HepG2 (cell line): Measurements from ENCODE around the gene CENATAC. TPM values are rescaled to one million over a fixed set of nuclear protein-coding genes. Genes with fewer than 3 reads are reported as not detected.

Experiments used
- ARID5B ChIP-seq: IDR thresholded peaks from 2 replicates; pipeline ENCODE4 v1.4.0; 2020; ENCODE audit warnings: mild to moderate bottlenecking, missing genetic modification reagents
- E2F2 ChIP-seq: sonication (generic); formaldehyde crosslinking; IDR thresholded peaks from 2 replicates; pipeline ENCODE4 v1.4.0; 2020; ENCODE audit warnings: missing genetic modification reagents, borderline replicate concordance
- EED ChIP-seq: sonication (generic); formaldehyde crosslinking; IDR thresholded peaks from 2 replicates; pipeline ENCODE4 v1.5.0; 2020; ENCODE audit warnings: mild to moderate bottlenecking, missing genetic modification reagents
- FOSL1 ChIP-seq: sonication (generic); formaldehyde crosslinking; IDR thresholded peaks from 2 replicates; pipeline ENCODE4 v1.9.0; 2021; ENCODE audit warnings: missing genetic modification reagents, borderline replicate concordance
- HOXA7 ChIP-seq: sonication (generic); formaldehyde crosslinking; IDR thresholded peaks from 2 replicates; pipeline ENCODE4 v1.8.1; 2022; ENCODE audit warnings: mild to moderate bottlenecking, missing genetic modification reagents, moderate library complexity
- MAF1 ChIP-seq: sonication (generic); formaldehyde crosslinking; IDR thresholded peaks from 2 replicates; pipeline ENCODE4 v1.5.0; 2020; ENCODE audit warnings: missing genetic modification reagents, borderline replicate concordance
- MAFK ChIP-seq, 2 experiments: IDR thresholded peaks in 1 of 2; conservative IDR thresholded peaks in 1 of 2; 2 replicates each; pipeline ENCODE4 v1.6.1; 2011; ENCODE audit warnings: improper control_type of control experiment in 2 of 2, low read length in 2 of 2
- RARA ChIP-seq: IDR thresholded peaks from 2 replicates; pipeline ENCODE4 v1.6.1; 2016; ENCODE audit warnings: missing genetic modification reagents, missing compliant biosample characterization
- RNF219 ChIP-seq: sonication (generic); formaldehyde crosslinking; IDR thresholded peaks from 2 replicates; pipeline ENCODE4 v1.5.0; 2020; ENCODE audit warnings: mild to moderate bottlenecking, missing genetic modification reagents
- SP1 ChIP-seq, 2 experiments: fragments of 450-650 bp in 1 of 2; sonication (generic) in 1 of 2; formaldehyde crosslinking in 1 of 2; IDR thresholded peaks; 2 replicates each; pipeline versions ENCODE4 v1.4.0 to v1.6.1; 2016 to 2020; ENCODE audit warnings: missing genetic modification reagents in 1 of 2
- SRSF9 ChIP-seq: fragments of 200-400 bp; formaldehyde crosslinking; IDR thresholded peaks from 2 replicates; pipeline ENCODE4 v1.6.1; 2018; ENCODE audit warnings: borderline replicate concordance, mild to moderate bottlenecking, low read depth, low read length; ENCODE audit not compliant: insufficient read depth, poor library complexity, severe bottlenecking
- UBTF ChIP-seq: sonication (generic); formaldehyde crosslinking; IDR thresholded peaks from 2 replicates; pipeline ENCODE4 v1.4.0; 2020; ENCODE audit warnings: mild to moderate bottlenecking, missing genetic modification reagents
- ZFP1 ChIP-seq: IDR thresholded peaks from 2 replicates; pipeline ENCODE4 v1.6.1; 2016
- ZMYM3 ChIP-seq: sonication (generic); formaldehyde crosslinking; IDR thresholded peaks from 2 replicates; pipeline ENCODE4 v1.5.1; 2020; ENCODE audit warnings: mild to moderate bottlenecking, missing genetic modification reagents
- ZNF276 ChIP-seq: sonication (generic); formaldehyde crosslinking; IDR thresholded peaks from 2 replicates; pipeline ENCODE4 v1.4.0; 2020; ENCODE audit warnings: mild to moderate bottlenecking, low read depth, missing genetic modification reagents
- ZNF567 ChIP-seq: sonication (generic); formaldehyde crosslinking; IDR thresholded peaks from 2 replicates; pipeline ENCODE4 v1.8.1; 2023; ENCODE audit warnings: mild to moderate bottlenecking, missing genetic modification reagents, borderline replicate concordance
- ZNF784 ChIP-seq: sonication (generic); formaldehyde crosslinking; IDR thresholded peaks from 2 replicates; pipeline ENCODE4 v1.5.1; 2020; ENCODE audit warnings: missing genetic modification reagents, mild to moderate bottlenecking, borderline replicate concordance
- polyA plus RNA-seq, 8 experiments: library from polyadenylated mRNA; depleted of rRNA in 3 of 8; stranded (reverse) in 7 of 8; unstranded in 1 of 8; fragments of >200 nt; fragmentation: Illumina TruSeq in 4 of 8; extraction: Trizol in 4 of 8; gene quantifications; 2 replicates each; pipeline versions ENCODE4 v1.2.1 to v1.2.3, GENCODE V29; 2011 to 2016; ENCODE audit warnings: low read depth in 4 of 8, missing spikeins in 1 of 8, mixed read lengths in 1 of 8; ENCODE audit not compliant: insufficient read depth in 1 of 8
- total RNA-seq, 5 experiments: library from RNA; depleted of rRNA; stranded (reverse); fragments of >200 nt; fragmentation: Illumina TruSeq; extraction: Trizol; gene quantifications; 2 replicates each; pipeline ENCODE4 v1.2.3, GENCODE V29; 2016; ENCODE audit warnings: low read depth in 1 of 5

Gene CENATAC
- total and polyA plus RNA-seq, 2 of the 13 experiments (the other 11 are each of a cell fraction or from before 2014, with no cell fraction given), result 21.7 to 25.0 TPM

- TF ChIP-seq SP1 (IDR thresholded peaks at IDR 0.05) (no peak), SP1 (CRISPR knock-in tag; IDR thresholded peaks at IDR 0.05) (no peak), ZNF567 (CRISPR knock-in tag) (no peak), SRSF9 (no peak), HOXA7 (no peak), ZFP1 (no peak), UBTF (CRISPR knock-in tag) (no peak), ZNF276 (CRISPR knock-in tag) (no peak), E2F2 (no peak), MAFK (conservative IDR thresholded peaks at IDR 0.05 in 1 of 2, IDR thresholded peaks at IDR 0.05 in 1 of 2; ENCODE audit: low read length in 2 of 2) (no peak), ZMYM3 (CRISPR knock-in tag) (peak; percentile 47; the same call in 1 of the 2 replicates), RARA (CRISPR knock-in tag) (no peak; the same call in 1 of the 2 replicates), MAF1 (CRISPR knock-in tag) (no peak), ZNF784 (CRISPR knock-in tag) (no peak), ARID5B (CRISPR knock-in tag) (no peak), RNF219 (CRISPR knock-in tag) (no peak), FOSL1 (CRISPR knock-in tag) (no peak), EED (CRISPR knock-in tag) (no peak)
These were observed 29.0 kb downstream of the CENATAC start (continued) for GRCh38 chr11:119026970-119027369.
